ENCODE data around the gene FCER2. TPM values are rescaled to one million over a fixed set of nuclear protein-coding genes. Genes with fewer than 3 reads are reported as not detected.

Gene FCER2
- total and polyA plus RNA-seq, 7 experiments from 2014 or later = 0.32 to 3.8 (median 0.52) TPM; not detected in 2

- Histone ChIP-seq H3K4me3 (ENCODE audit: low read length) (no peak overlapping the region), H3K27ac (ENCODE audit: low read depth, low read length) (no peak overlapping the region), H3K9me3 (ENCODE audit: control insufficient read depth in 2 of 3, low read length in 3 of 3) (no peaks in the 10 kb centered on the region), H3K27me3 (ENCODE audit: control insufficient read depth in 2 of 2, insufficient read depth in 2 of 2, low read length in 2 of 2) (peaks cover 0 to 13% of the 10 kb centered on the region in 2 donors), H3K36me3 (ENCODE audit: control insufficient read depth in 2 of 3, insufficient read depth in 3 of 3, low read length in 3 of 3) (no peaks in the 10 kb centered on the region), H3K4me1 (ENCODE audit: control insufficient read depth in 2 of 2, insufficient read depth in 2 of 2, low read length in 2 of 2) (peaks cover 0 to 16% of the 10 kb centered on the region in 2 donors)
- H3K4me1 Mint-ChIP-seq = peaks cover 0 to 15% (median 14%) of the 10 kb centered on the region in 7 donors
- ChIA-PET POLR2A (no interaction called here), CTCF (no interaction called here)
- peak; percentile 44 for ATAC-seq
- peaks cover 0 to 4% (median 0%) of the 10 kb centered on the region in 11 donors for H3K9me3 Mint-ChIP-seq
- peaks cover 0 to 4% (median 0%) of the 10 kb centered on the region in 5 donors for H3K36me3 Mint-ChIP-seq
- DNase-seq = peak in 1 of 9 donors; percentile 8
- peaks cover 19 to 56% (median 36%) of the 10 kb centered on the region in 5 donors for H3K27me3 Mint-ChIP-seq
- peak overlapping the region in 1 of 9 donors; percentile 48 for H3K27ac Mint-ChIP-seq
- intact Hi-C loops (cut with micrococcal nuclease) = no loop called here
- H3K4me3 Mint-ChIP-seq = peak overlapping the region in 9 of 10 donors; percentile 23 to 80 (median 73)
These were observed 27.9 kb upstream of the FCER2 start for GRCh38 chr19:7729831-7730285.

DNA sequence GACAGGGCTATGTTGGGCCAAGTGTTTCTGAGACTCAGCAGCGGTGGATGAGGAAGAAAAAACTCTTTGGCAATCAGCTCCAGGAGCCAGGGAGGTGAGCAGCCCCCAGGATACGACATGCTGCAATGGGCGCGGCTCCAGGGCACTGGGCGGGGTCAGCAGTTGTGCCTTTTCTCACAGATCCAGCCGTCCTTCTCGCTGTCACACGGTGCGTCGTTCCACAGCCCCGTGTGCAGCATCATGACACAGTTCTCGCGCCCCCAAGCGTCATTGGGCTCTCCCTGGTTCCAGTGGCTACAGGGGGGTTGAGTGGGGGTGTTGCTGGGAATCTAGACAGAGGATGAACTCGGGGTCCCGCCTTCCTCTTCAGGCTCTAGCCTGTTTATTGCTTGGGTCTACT, 27.3 kb upstream of the FCER2 start:
- peak overlapping the region in 6 of 10 donors; percentile 14 to 77 (median 67) for H3K4me3 Mint-ChIP-seq
- H3K4me1 ChIP-seq (ENCODE audit: control insufficient read depth in 2 of 2, insufficient read depth in 2 of 2, low read length in 2 of 2) = peaks cover 0 to 16% of the 10 kb centered on the region in 2 donors
- H3K9me3 ChIP-seq (ENCODE audit: control insufficient read depth in 2 of 3, low read length in 3 of 3) = no peaks in the 10 kb centered on the region
- H3K36me3 ChIP-seq (ENCODE audit: control insufficient read depth in 2 of 3, insufficient read depth in 3 of 3, low read length in 3 of 3) = no peaks in the 10 kb centered on the region
- peak in 1 of 9 donors; percentile 19 for DNase-seq
- peaks cover 0 to 15% (median 14%) of the 10 kb centered on the region in 7 donors for H3K4me1 Mint-ChIP-seq
- H3K36me3 Mint-ChIP-seq = peaks cover 0 to 4% (median 0%) of the 10 kb centered on the region in 5 donors
- H3K27ac Mint-ChIP-seq = peak overlapping the region in 1 of 9 donors; percentile 8
- no peak overlapping the region for H3K27ac ChIP-seq (ENCODE audit: low read depth, low read length)
- ATAC-seq = peak; percentile 72
- peaks cover 19 to 53% (median 36%) of the 10 kb centered on the region in 5 donors for H3K27me3 Mint-ChIP-seq
- intact Hi-C loops (cut with micrococcal nuclease) = no loop called here
- ChIA-PET CTCF (no interaction called here), POLR2A (interaction anchor here (0.5 to 0.6 kb wide), 2 partner anchors 30 to 1292 kb away, joined by 3 read pairs; no protein-coding TSS in a partner anchor)
- H3K4me3 ChIP-seq (ENCODE audit: low read length) = no peak overlapping the region
- H3K27me3 ChIP-seq (ENCODE audit: control insufficient read depth in 2 of 2, insufficient read depth in 2 of 2, low read length in 2 of 2) = peaks cover 0 to 13% of the 10 kb centered on the region in 2 donors
- peaks cover 0 to 4% (median 0%) of the 10 kb centered on the region in 11 donors for H3K9me3 Mint-ChIP-seq

DNA sequence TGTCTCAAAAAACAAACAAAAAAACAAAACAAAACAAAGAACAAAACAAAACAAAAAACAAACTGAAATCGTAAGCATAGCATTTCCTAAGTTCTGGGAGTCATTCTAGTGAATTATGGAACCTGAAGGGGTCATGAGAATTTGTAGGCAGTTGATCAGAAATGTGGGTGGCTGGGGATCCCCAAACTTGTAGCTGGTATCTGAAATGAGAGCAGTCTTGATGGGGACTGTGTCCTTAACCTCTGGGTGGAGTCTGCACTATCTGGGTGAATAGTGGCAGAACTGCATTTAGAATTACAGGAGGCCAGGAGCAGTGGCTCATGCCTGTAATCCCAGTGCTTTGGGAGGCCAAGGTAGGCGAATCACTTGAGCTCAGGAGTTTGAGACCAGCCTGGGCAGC, 23.9 kb upstream of the FCER2 start:
- POLR2A ChIA-PET = no interaction called here

DNA sequence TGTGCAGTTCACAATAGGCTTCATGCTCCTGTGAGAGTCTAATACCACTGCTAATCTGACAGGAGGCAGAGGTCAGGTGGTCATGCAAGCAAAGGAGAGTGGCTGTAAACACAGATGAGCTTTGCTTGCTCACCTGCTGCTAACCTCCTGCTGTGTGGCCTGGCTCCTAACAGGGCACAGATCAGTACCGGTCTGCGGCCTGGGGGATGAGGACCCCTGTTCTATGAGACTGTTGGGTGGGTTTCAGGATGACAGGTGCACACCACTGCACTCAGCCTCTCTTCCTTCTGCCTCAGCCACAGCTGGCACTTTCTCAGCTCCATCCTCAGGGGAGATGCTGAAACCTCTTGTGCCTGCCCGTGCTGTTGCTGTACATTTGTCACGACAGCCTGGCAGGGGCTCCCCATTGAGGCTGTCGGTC, 20.3 kb upstream of the FCER2 start:
- no peak overlapping the region for H3K27ac Mint-ChIP-seq
- peaks cover 0 to 4% (median 0%) of the 10 kb centered on the region in 11 donors for H3K9me3 Mint-ChIP-seq

More for the DNA sequence above, 23.9 kb upstream of the FCER2 start:
- H3K27me3 Mint-ChIP-seq = peaks cover 19 to 33% (median 31%) of the 10 kb centered on the region in 5 donors
- H3K4me3 ChIP-seq (ENCODE audit: low read length) = no peak overlapping the region
- H3K36me3 ChIP-seq (ENCODE audit: control insufficient read depth in 2 of 3, insufficient read depth in 3 of 3, low read length in 3 of 3) = no peaks in the 10 kb centered on the region
- no peak for DNase-seq
- peaks cover 0 to 13% of the 10 kb centered on the region in 2 donors for H3K27me3 ChIP-seq (ENCODE audit: control insufficient read depth in 2 of 2, insufficient read depth in 2 of 2, low read length in 2 of 2)
- peaks cover 0 to 16% of the 10 kb centered on the region in 2 donors for H3K4me1 ChIP-seq (ENCODE audit: control insufficient read depth in 2 of 2, insufficient read depth in 2 of 2, low read length in 2 of 2)
- CTCF ChIA-PET = no interaction called here
- intact Hi-C loops (cut with micrococcal nuclease) = no loop called here
- peaks cover 0 to 4% (median 0%) of the 10 kb centered on the region in 5 donors for H3K36me3 Mint-ChIP-seq
- H3K9me3 ChIP-seq (ENCODE audit: control insufficient read depth in 2 of 3, low read length in 3 of 3) = no peaks in the 10 kb centered on the region
- H3K27ac ChIP-seq (ENCODE audit: low read depth, low read length) = no peak overlapping the region
- no peak overlapping the region for H3K4me3 Mint-ChIP-seq
- no peak for ATAC-seq
- H3K27ac Mint-ChIP-seq = peak overlapping the region in 1 of 9 donors; percentile 36
- H3K9me3 Mint-ChIP-seq = peaks cover 0 to 4% (median 0%) of the 10 kb centered on the region in 11 donors
- peaks cover 0 to 15% (median 14%) of the 10 kb centered on the region in 7 donors for H3K4me1 Mint-ChIP-seq

DNA sequence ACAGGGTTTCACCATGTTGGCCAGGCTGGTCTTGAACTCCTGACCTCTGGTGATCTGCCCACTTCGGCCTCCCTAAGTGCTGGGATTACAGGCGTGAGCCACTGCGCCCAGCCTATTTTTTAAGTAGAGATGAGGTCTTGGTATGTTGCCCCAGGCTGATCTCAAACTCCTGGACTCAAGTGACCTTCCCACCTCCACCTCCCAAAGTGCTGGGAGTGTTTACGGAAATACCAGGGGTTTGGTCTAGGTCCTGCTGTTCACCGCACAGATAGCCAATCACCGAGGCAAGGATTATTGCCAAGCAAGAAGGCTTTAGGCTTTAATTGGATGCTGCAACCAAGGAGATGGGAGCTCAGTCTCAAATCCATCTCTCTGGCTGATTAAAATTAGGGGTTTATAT, 18.4 kb upstream of the FCER2 start:
- Mint-ChIP-seq H3K27ac (peak overlapping the region in 2 of 9 donors; percentile 10 to 12), H3K4me3 (no peak overlapping the region), H3K9me3 (peaks cover 0 to 6% (median 0%) of the 10 kb centered on the region in 11 donors), H3K4me1 (peaks cover 0 to 8% (median 7%) of the 10 kb centered on the region in 7 donors), H3K36me3 (no peaks in the 10 kb centered on the region), H3K27me3 (no peaks in the 10 kb centered on the region)
- no peak for DNase-seq
- H3K4me1 ChIP-seq (ENCODE audit: control insufficient read depth in 2 of 2, insufficient read depth in 2 of 2, low read length in 2 of 2) = peaks cover 7% of the 10 kb centered on the region in 2 donors
- H3K4me3 ChIP-seq (ENCODE audit: low read length) = no peak overlapping the region
- ChIA-PET POLR2A (interaction anchor here (1.9 kb wide), 1 partner anchor 15 kb away, joined by 7 read pairs; no protein-coding TSS in a partner anchor), CTCF (no interaction called here)
- intact Hi-C loops (cut with micrococcal nuclease) = no loop called here
- ATAC-seq = no peak
- H3K9me3 ChIP-seq (ENCODE audit: control insufficient read depth in 2 of 3, low read length in 3 of 3) = no peaks in the 10 kb centered on the region
- H3K36me3 ChIP-seq (ENCODE audit: control insufficient read depth in 2 of 3, insufficient read depth in 3 of 3, low read length in 3 of 3) = no peaks in the 10 kb centered on the region
- H3K27ac ChIP-seq (ENCODE audit: low read depth, low read length) = no peak overlapping the region
- no peaks in the 10 kb centered on the region for H3K27me3 ChIP-seq (ENCODE audit: control insufficient read depth in 2 of 2, insufficient read depth in 2 of 2, low read length in 2 of 2)

More for the DNA sequence above, 20.3 kb upstream of the FCER2 start:
- Histone ChIP-seq H3K9me3 (ENCODE audit: control insufficient read depth in 2 of 3, low read length in 3 of 3) (no peaks in the 10 kb centered on the region), H3K27ac (ENCODE audit: low read depth, low read length) (no peak overlapping the region), H3K4me1 (ENCODE audit: control insufficient read depth in 2 of 2, insufficient read depth in 2 of 2, low read length in 2 of 2) (peaks cover 7% of the 10 kb centered on the region in 2 donors), H3K36me3 (ENCODE audit: control insufficient read depth in 2 of 3, insufficient read depth in 3 of 3, low read length in 3 of 3) (no peaks in the 10 kb centered on the region), H3K27me3 (ENCODE audit: control insufficient read depth in 2 of 2, insufficient read depth in 2 of 2, low read length in 2 of 2) (no peaks in the 10 kb centered on the region), H3K4me3 (ENCODE audit: low read length) (no peak overlapping the region)
- Mint-ChIP-seq H3K4me1 (peaks cover 0 to 8% (median 4%) of the 10 kb centered on the region in 7 donors), H3K36me3 (peaks cover 0 to under 1% (median 0%) of the 10 kb centered on the region in 5 donors), H3K4me3 (no peak overlapping the region), H3K27me3 (peaks cover 0 to 5% (median 1%) of the 10 kb centered on the region in 5 donors)
- no peak for DNase-seq
- POLR2A ChIA-PET = no interaction called here
- intact Hi-C loops (cut with micrococcal nuclease) = no loop called here
- CTCF ChIA-PET = interaction anchor here (0.7 to 1.1 kb wide), 2 partner anchors 78 to 703 kb away, joined by 3 read pairs; no protein-coding TSS in a partner anchor
- no peak for ATAC-seq

- ChIA-PET POLR2A (interaction anchor here (0.7 to 1.9 kb wide), 2 partner anchors 13 to 159 kb away, joined by 3 to 7 read pairs; no protein-coding TSS in a partner anchor), CTCF (interaction anchor here (0.6 kb wide), 1 partner anchor 38 kb away, joined by 3 read pairs; the partner anchor contains the start of gene TRAPPC5)
- peak; percentile 49 for ATAC-seq
- Mint-ChIP-seq H3K36me3 (no peaks in the 10 kb centered on the region), H3K9me3 (peaks cover 0 to 6% (median 0%) of the 10 kb centered on the region in 11 donors), H3K4me3 (peak overlapping the region in 7 of 10 donors; percentile 17 to 58 (median 42)), H3K4me1 (peaks cover 0 to 21% (median 11%) of the 10 kb centered on the region in 7 donors), H3K27me3 (no peaks in the 10 kb centered on the region), H3K27ac (peak overlapping the region in 4 of 9 donors; percentile 40 to 77 (median 70))
- H3K27me3 ChIP-seq (ENCODE audit: control insufficient read depth in 2 of 2, insufficient read depth in 2 of 2, low read length in 2 of 2) = no peaks in the 10 kb centered on the region
- no peak overlapping the region for H3K27ac ChIP-seq (ENCODE audit: low read depth, low read length)
- no peaks in the 10 kb centered on the region for H3K9me3 ChIP-seq (ENCODE audit: control insufficient read depth in 2 of 3, low read length in 3 of 3)
- no peaks in the 10 kb centered on the region for H3K36me3 ChIP-seq (ENCODE audit: control insufficient read depth in 2 of 3, insufficient read depth in 3 of 3, low read length in 3 of 3)
- intact Hi-C loops (cut with micrococcal nuclease) = loop anchor here in 1 of 2 donors (2.0 kb wide), 1 partner anchor 14 kb away; no protein-coding TSS in a partner anchor
- H3K4me3 ChIP-seq (ENCODE audit: low read length) = no peak overlapping the region
- DNase-seq = peak in 1 of 9 donors; percentile 22
- peaks cover 7% of the 10 kb centered on the region in 2 donors for H3K4me1 ChIP-seq (ENCODE audit: control insufficient read depth in 2 of 2, insufficient read depth in 2 of 2, low read length in 2 of 2)
These were observed 16.7 kb upstream of the FCER2 start for GRCh38 chr19:7718668-7719067.

All from naive thymus-derived CD4-positive, alpha-beta T cell (primary cell).